OCI-M2 (cell line): Measurements from ENCODE around the gene FARS2.

ENCODE experiments used
- DNase-seq: peaks from one replicate; lab custom pipeline; 2025; ENCODE audit not compliant: unreplicated experiment; lab: John Stamatoyannopoulos, UW

The FARS2 gene

DNA sequence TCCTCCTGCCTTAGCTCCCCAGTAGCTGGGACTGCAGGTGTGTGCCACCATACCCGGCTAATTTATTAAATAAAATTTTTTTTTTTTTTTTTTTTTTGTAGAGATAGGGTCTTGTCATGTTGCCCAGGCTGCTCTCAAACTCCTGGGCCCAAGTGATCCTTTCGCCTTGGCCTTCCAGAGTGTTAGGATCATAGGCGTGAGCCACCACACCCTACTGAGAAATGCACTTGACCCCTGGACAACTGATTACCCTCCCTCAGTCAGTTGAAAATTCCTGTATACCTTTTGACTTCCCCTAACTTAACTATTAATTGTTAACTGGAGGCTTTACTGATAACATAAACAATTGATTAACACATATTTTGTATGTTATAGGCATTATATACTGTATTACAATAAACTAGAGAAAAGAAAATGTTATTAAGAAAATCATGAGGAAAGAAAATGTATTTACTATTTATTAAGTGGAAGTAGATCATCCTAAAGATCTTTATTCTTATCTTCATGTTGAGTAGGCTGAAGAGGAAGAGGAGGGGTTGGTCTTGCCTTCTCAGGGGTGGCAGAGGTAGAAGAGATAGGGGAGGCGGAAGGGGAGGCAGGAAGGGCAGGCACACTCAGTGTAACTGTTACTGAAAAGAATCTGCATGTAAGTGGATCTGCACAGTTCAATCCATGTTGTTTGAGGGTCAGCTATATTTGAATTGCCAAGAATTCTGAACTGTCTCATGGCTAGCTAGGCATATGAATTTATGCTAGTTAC lies 104.3 kb downstream of the FARS2 start:
- DNase-seq, result no peak

DNA sequence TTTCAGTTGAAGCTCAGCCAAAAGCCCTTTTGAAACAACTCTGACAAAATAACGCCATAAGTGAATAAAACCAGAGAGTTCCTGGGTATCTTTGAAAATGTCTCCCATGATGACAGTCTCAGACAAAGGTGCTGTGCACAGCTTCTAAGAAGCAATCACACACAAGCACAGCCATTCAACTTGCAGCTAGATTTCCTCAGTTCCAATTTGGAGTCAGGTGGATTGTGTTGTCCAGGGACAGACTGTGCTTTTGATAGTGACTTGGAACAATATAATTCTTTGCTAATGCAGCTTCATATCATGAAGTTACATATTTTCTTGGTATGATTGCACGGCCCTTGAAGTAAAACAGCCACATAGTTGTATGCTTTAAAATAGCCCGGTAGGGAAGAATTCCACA lies 105.6 kb downstream of the FARS2 start:
- no peak for DNase-seq

DNA sequence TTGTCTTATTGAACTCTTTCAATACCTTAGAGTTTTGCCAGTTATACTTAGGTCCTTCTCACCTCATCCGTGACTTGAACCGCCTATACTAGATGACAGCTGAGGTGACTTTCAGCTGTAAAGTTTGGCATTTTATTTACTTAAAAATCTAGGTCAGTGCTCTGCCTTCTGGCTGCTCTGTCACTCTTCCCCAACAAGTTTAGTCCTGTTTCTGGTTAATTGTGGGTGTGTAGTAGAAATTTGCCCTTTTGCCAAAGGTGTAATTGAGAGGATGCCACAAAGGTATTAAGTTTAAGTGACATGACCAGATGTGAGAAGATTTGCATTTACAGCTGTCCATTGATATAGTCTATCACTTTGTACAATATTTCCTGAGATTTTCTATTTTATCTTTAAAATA lies 106.2 kb downstream of the FARS2 start:
- DNase-seq, result no peak

GRCh38 chr6:5373430-5373829 lies 112.1 kb downstream of the FARS2 start:
- DNase-seq, result no peak

- no peak for DNase-seq
Observed at GRCh38 chr6:5378331-5378730, 117.0 kb downstream of the FARS2 start.

- DNase-seq, result no peak
Observed at GRCh38 chr6:5379647-5380242, 118.4 kb downstream of the FARS2 start.

GRCh38 chr6:5383856-5384255 lies 122.5 kb downstream of the FARS2 start:
- no peak for DNase-seq

DNA sequence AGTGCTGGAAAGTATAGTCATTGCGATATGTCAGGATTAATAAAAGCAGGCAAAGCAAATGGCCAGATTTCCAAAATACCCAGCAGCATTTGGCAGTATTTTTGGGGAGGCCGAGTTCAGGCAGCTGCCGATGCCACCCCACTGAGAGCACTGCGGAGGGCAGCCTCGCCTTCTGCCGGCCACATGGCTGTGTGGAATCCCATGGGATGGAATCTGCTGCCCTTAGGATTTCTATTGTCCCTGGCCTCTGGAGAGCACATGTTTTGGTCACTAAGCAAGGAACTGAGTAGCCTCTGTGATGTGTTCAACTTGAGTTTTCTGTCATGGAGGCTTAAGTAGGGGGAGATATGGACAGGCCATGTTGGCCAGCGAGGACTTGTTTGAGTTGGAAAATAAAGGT lies 123.0 kb downstream of the FARS2 start:
- no peak for DNase-seq

DNA sequence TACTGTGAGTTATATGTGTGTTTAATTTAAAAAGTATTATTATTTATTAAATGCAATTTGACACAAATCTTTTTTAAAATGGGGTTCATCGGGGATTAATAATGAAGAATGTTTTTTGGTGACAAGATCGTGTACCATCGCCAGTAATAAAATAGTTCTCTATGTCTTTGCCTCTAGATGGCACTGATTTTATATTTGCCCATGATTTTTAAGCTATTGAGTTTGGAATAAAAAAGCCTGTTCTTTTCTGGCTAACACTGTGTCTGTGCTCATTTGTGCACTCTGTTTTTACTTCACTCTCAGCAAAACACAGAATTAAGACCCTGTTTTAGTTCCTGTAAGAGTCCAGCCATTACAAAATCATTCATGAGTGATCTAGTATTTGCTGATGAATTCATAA lies 127.0 kb downstream of the FARS2 start:
- DNase-seq, result no peak

- no peak for DNase-seq
Observed at GRCh38 chr6:5389086-5389745, 127.9 kb downstream of the FARS2 start.

DNA sequence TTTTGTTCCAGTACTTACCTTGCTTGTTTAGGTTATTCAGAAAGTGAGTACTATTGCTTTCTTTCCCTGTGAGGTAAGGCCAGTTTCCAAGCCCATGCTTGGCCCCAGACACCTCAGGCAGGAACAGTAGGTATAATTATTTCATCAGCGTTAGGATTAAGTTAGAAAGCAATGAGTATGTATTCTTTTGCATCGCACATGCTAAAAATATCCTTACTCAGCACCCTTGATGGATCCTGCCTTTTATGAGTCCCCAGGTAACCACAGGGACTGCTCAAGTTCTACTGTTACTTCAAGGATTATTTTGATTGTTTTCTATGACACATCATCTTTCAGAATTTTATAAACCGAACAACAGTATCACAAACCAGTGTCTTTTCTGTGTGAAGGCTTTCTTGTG lies 128.9 kb downstream of the FARS2 start:
- DNase-seq, result no peak

GRCh38 chr6:5394280-5394679 lies 133.0 kb downstream of the FARS2 start:
- no peak for DNase-seq

- no peak for DNase-seq
Observed at GRCh38 chr6:5395719-5396118, 134.4 kb downstream of the FARS2 start.

DNA sequence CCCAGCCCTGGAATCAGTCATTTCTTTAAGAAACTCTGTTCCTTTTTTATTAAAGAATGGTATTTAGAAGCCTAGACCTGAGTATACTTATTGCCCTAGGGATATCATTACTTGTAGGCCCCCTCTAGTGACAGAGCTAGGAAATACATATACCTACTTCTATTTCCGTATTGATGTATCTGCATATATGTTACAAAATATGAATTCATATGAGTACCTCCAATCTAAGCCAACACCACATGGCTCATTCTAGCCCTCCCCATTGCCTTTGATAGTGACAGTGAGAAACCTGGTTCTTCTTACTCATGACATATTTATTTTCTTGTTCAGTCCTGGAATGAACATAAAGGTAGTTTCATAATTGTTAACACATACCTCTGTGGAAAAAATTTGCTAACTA lies 137.2 kb downstream of the FARS2 start:
- no peak for DNase-seq

- DNase-seq, result no peak
Observed at GRCh38 chr6:5399391-5399790, 138.1 kb downstream of the FARS2 start.

DNA sequence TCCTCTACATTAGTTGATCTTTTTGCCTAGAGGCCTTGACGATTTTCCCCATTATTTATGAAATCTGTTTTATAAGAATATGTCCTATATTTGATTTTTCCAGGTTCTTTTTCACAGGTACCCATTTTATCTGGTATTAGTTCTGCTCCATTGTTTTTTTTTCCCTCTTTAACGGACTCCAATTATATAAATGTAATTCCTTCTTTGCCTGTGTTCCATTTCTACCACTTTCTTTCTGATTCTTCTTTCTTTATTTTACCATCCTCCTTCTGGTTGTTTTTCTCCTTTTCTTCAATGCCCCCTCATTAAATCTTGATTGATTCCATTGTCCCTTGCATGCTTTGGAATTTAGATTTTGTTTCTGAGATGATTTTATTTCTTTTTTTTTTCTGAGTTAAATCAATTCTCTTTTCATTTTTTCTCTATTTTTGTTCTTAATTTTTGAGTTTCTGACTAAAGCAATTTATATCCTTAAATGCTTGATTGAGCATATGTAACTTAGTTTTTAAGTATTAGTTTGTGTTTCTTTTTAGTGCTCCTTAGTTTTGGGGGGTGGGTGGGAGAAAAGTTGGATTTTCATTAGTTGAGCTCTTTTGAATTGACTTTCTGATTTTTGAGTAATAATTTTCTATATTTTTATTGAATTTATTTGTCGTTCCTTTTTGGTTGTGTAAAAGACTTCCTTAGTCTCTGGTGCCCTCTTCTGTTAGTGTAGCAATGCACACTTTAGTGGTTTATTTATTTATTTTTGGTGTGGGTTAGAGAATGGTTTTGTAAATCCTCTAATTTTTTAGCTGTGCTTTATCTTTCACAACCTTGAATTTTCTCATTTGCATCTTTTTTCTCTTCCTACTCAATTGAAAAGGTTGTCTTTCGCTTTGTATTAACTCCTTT lies 140.8 kb downstream of the FARS2 start:
- DNase-seq, result no peak

GRCh38 chr6:5403076-5403475 lies 141.8 kb downstream of the FARS2 start:
- DNase-seq, result no peak

DNA sequence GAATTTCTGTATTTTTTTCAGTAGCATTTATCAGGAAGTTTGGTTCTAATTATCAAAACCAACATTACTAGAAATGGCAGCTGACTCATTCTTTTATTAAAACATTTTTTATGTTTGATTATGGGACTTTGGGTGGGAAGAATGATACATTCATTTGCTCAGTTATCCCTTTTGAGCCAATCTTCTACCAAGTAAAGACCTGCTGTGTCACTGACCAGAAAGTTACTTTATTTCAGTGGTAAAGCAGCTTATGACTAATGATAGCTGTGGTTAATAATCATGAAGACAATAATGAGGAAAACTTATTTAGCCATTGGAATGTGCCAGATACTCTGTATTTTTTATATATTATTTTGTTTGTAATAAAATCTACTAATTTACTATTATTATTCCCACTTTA lies 142.3 kb downstream of the FARS2 start:
- no peak for DNase-seq

- DNase-seq, result no peak
Observed at GRCh38 chr6:5405976-5406375, 144.7 kb downstream of the FARS2 start.

DNA sequence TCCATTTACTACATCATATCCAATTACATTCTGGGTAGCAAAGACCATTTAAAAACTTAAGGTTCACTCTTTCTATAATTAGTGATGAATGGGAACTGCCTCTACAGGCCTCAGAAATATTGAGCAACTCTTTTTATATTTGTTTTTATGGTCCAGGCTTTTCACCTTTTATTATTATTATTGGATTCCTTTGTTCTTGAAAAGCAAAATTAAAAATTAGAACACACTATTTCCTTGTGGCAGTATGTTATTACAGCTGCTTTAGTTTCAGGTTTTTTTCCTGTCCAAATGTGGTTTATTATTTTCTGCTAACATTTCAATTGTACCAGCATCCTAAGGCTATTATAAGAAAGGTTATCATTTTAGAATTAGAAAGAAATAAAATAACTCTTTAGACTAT lies 150.1 kb downstream of the FARS2 start:
- DNase-seq, result no peak

DNA sequence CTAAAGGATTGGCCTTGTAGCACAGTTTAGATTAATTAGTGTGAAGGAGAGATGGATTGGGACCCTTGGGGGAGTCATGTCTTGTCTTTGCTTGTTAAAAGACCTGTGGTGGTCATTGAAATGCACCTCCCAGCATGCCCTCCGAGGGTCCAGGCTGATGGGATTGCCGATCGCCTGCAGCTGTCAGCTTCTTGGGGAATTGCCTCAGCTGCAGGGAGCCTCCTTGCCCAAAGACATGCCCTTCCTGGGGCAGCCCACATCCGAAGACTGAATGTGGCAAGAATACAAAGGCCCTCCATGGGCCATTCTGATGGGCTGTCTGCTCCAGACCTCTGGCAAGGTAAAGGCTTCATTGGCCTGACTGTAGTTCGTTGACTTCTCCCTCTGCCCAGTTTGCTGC lies 150.7 kb downstream of the FARS2 start:
- no peak for DNase-seq
